Heart left ventricle (tissue), 16 donors: Measurements from ENCODE around the gene POLR3A. TPM values are rescaled to one million over a fixed set of nuclear protein-coding genes. Genes with fewer than 3 reads are reported as not detected.

Experiments
- ATAC-seq, 4 donors: fragments of 200-7000 bp; cut with Tn5 transposase; one replicate each; pipeline ENCODE4 v1.9.1; 2020 to 2022; ENCODE audit warnings: moderate library complexity in 4 of 4, mild to moderate bottlenecking in 3 of 4, moderate number of reproducible peaks in 1 of 4
- DNase-seq, 5 donors: peaks; one replicate each; pipeline ENCODE4 v3.0.0-alpha.2; 2020
- H3K27ac ChIP-seq, 12 donors: fragments of 200-600 bp; sonication (generic) in 4 of 12; one replicate each; pipeline versions ENCODE4 v1.5.0 to v1.8.0; 2016 to 2022; ENCODE audit warnings: mild to moderate bottlenecking in 2 of 12
- H3K27me3 ChIP-seq, 9 donors: fragments of 200-600 bp; sonication (generic) in 2 of 9; one replicate each; pipeline versions ENCODE4 v1.5.1 to v1.8.0; 2016 to 2022; ENCODE audit warnings: mild to moderate bottlenecking in 3 of 9
- H3K36me3 ChIP-seq, 9 donors: fragments of 200-600 bp; sonication (generic) in 2 of 9; one replicate each; pipeline versions ENCODE4 v1.5.0 to v1.8.0; 2018 to 2022; ENCODE audit warnings: mild to moderate bottlenecking in 2 of 9
- H3K4me1 ChIP-seq, 12 donors: fragments of 200-600 bp; sonication (generic) in 4 of 12; one replicate each; pipeline versions ENCODE4 v1.5.0 to v1.8.0; 2016 to 2022; ENCODE audit warnings: mild to moderate bottlenecking in 3 of 12
- H3K4me3 ChIP-seq, 12 donors: fragments of 200-600 bp; sonication (generic) in 4 of 12; one replicate each; pipeline versions ENCODE4 v1.5.0 to v1.8.0; 2017 to 2022; ENCODE audit warnings: mild to moderate bottlenecking in 9 of 12, moderate library complexity in 4 of 12
- H3K9me3 ChIP-seq, 12 donors: fragments of 200-600 bp; sonication (generic) in 4 of 12; one replicate each; pipeline versions ENCODE4 v1.5.0 to v1.8.0; 2016 to 2022; ENCODE audit warnings: mild to moderate bottlenecking in 1 of 12
- POLR2A ChIP-seq, 2 donors: fragments of 450-650 bp; IDR thresholded peaks; one replicate each; pipeline ENCODE4 v1.6.1; 2017; ENCODE audit warnings: antibody characterized with exemption in 2 of 2, mild to moderate bottlenecking in 2 of 2, moderate library complexity in 2 of 2
- WGBS, 4 donors: extraction: QIAGEN DNeasy Blood & Tissue Kit in 2 of 4; methylation state at CpG; one replicate each; pipeline versions ENCODE4 v1.1.5 to v1.1.7; 2013 to 2018; 5-methylcytosine and 5-hydroxymethylcytosine counted together
- intact Hi-C, 10 donors: fragments of 100-400 bp; cut with DNase I; formaldehyde crosslinking; loops; one replicate each; pipeline versions ENCODE4 v1.11.1 to v1.14.2; 2022
- polyA plus RNA-seq, 2 donors: library from polyadenylated mRNA; stranded (reverse); fragments of 200-250 nt; gene quantifications; one replicate each; pipeline ENCODE4 v1.2.3, GENCODE V29; 2013
- total RNA-seq, 9 donors: library from RNA; depleted of rRNA in 2 of 9; stranded (reverse); fragments of >200 nt in 2 of 9; fragmentation: NEBNext Ultra II Directional in 3 of 9; extraction: Animal tissue kit (Norgen Biotek cat#: 25700) in 3 of 9; gene quantifications; one replicate each; pipeline versions ENCODE4 v1.1.0 to v1.2.4, GENCODE V29; 2016 to 2023
- TF ChIP-seq, protein P1 (sequence below), 12 donors: fragments of 200-600 bp; sonication (generic) in 4 of 12; IDR thresholded peaks; one replicate each; pipeline versions ENCODE4 v1.5.0 to v1.8.0; 2018 to 2022; ENCODE audit warnings: antibody characterized with exemption in 12 of 12, mild to moderate bottlenecking in 5 of 12
- donor health status: ischemic (EF 13 %, LVEDD 7.1; RV severe dilation, severe dysfunction).
- donor health status: healthy with polysubstance abuse.
- donor health status: DM: no; HTN: yes; CAD: no.
- donor health status: DM: no; HTN: no; CAD: no.
- donor health status: ischemic (EF 25% LVEDD 6.9; RV normal size, moderate dysfunction).
- donor health status: ischemic (EF 25% LVEDD 5.7; RV mildly dilated, moderate dysfunction).
- donor health status: healthy.
- donor health status: DM: yes; HTN: yes; CAD: no.
- donor health status: ischemic (EF 35%, LVEDD 5.7; RV mildly dilated, moderate dysfunction).
- donor health status: nonischemic (EF 11% LVEDD 7.7; RV severe dilation, severe dysfunction).
- donor health status: DM: yes; HTN: yes; CAD: no.
- donor health status: PGD.
- donor health status: ischemic (EF 29% LVEDD 5.4; RV normal size, mild dysfunction).
- donor health status: nonischemic (EF 23%, LVEDD 6.1; RV moderate dilation, normal function).

POLR3A gene
- total and polyA plus RNA-seq, 11 donors = 3.8 to 12.9 (median 8.9) TPM

DNA sequence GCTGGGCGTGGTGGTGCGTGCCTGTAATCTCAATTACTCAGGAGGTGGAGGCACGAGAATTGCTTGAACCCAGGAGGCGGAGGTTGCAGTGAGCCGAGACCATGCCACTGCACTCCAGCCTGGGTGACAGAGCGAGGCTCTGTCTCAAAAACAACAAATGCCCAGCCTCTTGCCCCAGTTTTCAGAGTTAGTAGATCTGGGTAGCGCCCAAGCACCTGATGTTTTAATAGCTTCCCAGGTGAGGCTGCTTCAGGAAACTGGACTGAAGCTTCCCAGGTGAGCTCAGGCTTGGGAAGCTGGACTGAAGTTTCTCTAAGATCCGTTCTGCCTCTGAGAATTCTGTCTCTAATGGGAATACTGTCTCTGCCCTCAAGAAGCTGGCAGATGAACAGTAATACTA, 16.5 kb upstream of the POLR3A start:
- DNase-seq (no peak), ATAC-seq (no peak)
- TF ChIP-seq POLR2A (IDR thresholded peaks at IDR 0.05) = no peak
- TF ChIP-seq, protein P1, sequence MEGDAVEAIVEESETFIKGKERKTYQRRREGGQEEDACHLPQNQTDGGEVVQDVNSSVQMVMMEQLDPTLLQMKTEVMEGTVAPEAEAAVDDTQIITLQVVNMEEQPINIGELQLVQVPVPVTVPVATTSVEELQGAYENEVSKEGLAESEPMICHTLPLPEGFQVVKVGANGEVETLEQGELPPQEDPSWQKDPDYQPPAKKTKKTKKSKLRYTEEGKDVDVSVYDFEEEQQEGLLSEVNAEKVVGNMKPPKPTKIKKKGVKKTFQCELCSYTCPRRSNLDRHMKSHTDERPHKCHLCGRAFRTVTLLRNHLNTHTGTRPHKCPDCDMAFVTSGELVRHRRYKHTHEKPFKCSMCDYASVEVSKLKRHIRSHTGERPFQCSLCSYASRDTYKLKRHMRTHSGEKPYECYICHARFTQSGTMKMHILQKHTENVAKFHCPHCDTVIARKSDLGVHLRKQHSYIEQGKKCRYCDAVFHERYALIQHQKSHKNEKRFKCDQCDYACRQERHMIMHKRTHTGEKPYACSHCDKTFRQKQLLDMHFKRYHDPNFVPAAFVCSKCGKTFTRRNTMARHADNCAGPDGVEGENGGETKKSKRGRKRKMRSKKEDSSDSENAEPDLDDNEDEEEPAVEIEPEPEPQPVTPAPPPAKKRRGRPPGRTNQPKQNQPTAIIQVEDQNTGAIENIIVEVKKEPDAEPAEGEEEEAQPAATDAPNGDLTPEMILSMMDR (IDR thresholded peaks at IDR 0.05) = no peak
- WGBS, 4 donors = 94 to 99% (median 95%) methylated on average over 8 of the region's 8 CpGs
- Histone ChIP-seq H3K4me1 (peaks cover 0 to 34% (median 8%) of the 10 kb centered on the region in 12 donors), H3K36me3 (peaks cover 0 to 24% (median 21%) of the 10 kb centered on the region in 9 donors), H3K9me3 (no peaks in the 10 kb centered on the region), H3K4me3 (no peak overlapping the region), H3K27me3 (no peaks in the 10 kb centered on the region), H3K27ac (no peak overlapping the region)
- intact Hi-C loops = loop anchor here (2.0 to 10.0 kb wide), 15 partner anchors 249 to 1156 kb away; partner anchors contain the start of gene ZMIZ1 (in 2 of the 10)

DNA sequence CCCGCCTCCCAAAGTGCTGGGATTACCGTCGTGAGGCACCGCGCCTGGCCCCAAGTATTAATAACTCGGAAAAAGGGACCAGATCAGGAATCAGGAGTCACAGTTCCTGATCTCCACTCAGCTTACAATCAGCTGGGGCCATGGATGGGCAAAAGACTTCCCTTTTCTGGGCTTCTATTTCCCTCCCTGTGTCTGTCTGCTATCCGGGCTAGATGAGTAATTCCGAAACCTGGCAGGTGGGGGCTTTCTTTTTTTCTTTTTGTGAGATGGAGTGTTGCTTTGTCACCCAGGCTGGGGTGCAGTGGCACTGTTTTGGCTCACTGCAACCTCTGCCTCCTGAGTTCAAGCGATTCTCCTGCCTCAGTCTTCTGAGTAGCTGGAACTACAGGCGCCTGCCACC, 15.9 kb upstream of the POLR3A start:
- WGBS, 4 donors = 86 to 90% (median 88%) methylated on average over 10 of the region's 10 CpGs
- Histone ChIP-seq H3K4me3 (no peak overlapping the region), H3K36me3 (peaks cover 0 to 30% (median 27%) of the 10 kb centered on the region in 9 donors), H3K27me3 (no peaks in the 10 kb centered on the region), H3K9me3 (no peaks in the 10 kb centered on the region), H3K27ac (no peak overlapping the region), H3K4me1 (peaks cover 0 to 34% (median 8%) of the 10 kb centered on the region in 12 donors)
- ATAC-seq (no peak), DNase-seq (no peak)
- intact Hi-C loops = loop anchor here in 9 of 10 donors (5.0 to 10.0 kb wide), 12 partner anchors 250 to 1157 kb away; partner anchors contain the start of gene ZMIZ1 (in 2 of the 9)
- TF ChIP-seq POLR2A (IDR thresholded peaks at IDR 0.05) = no peak
- TF ChIP-seq, protein P1 (IDR thresholded peaks at IDR 0.05) = no peak

DNA sequence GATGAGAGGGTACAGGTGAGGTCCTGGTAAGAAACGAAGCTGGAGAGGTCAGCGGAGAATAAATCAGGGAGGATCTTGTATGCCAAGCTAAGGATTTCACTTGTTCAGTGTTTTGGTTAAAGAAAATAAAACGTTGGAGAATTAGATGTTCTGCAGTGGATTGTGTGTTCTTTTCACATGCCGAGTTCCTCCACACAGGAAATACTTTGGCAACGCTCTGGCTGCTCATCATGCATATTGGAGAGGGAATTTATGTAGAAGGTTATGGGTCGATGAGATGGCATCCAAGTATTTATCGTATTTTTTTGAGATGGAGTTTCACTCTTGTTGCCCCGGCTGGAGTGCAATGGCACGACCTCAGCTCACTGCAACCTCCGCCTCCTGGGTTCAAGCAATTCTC, 15.4 kb upstream of the POLR3A start:
- intact Hi-C loops = loop anchor here in 9 of 10 donors (5.0 to 10.0 kb wide), 12 partner anchors 250 to 1158 kb away; partner anchors contain the start of gene ZMIZ1 (in 2 of the 9)
- H3K36me3 ChIP-seq = peaks cover 0 to 36% (median 33%) of the 10 kb centered on the region in 9 donors
- no peaks in the 10 kb centered on the region for H3K27me3 ChIP-seq
- no peak overlapping the region for H3K27ac ChIP-seq
- peak in 1 of 5 donors; percentile 22 for DNase-seq
- no peaks in the 10 kb centered on the region for H3K9me3 ChIP-seq
- TF ChIP-seq, protein P1 (IDR thresholded peaks at IDR 0.05) = no peak
- no peak for TF ChIP-seq POLR2A (IDR thresholded peaks at IDR 0.05)
- no peak overlapping the region for H3K4me3 ChIP-seq
- WGBS, 4 donors = 73 to 77% (median 75%) methylated on average over 10 of the region's 10 CpGs
- peaks cover 0 to 34% (median 8%) of the 10 kb centered on the region in 12 donors for H3K4me1 ChIP-seq
- ATAC-seq = no peak

- no peak for TF ChIP-seq POLR2A (IDR thresholded peaks at IDR 0.05)
- TF ChIP-seq, protein P1 (IDR thresholded peaks at IDR 0.05) = no peak
- intact Hi-C loops = loop anchor here in 6 of 10 donors (10.0 kb wide), 7 partner anchors 251 to 1021 kb away; partner anchors contain the start of gene ZMIZ1 (in 1 of the 6)
- ATAC-seq = no peak
Observed at GRCh38 chr10:78044179-78044578, 14.9 kb upstream of the POLR3A start.

More at GRCh38 chr10:78044179-78044578, 14.9 kb upstream of the POLR3A start:
- Histone ChIP-seq H3K36me3 (peaks cover 0 to 41% (median 38%) of the 10 kb centered on the region in 9 donors), H3K4me3 (no peak overlapping the region), H3K27me3 (no peaks in the 10 kb centered on the region), H3K9me3 (no peaks in the 10 kb centered on the region), H3K4me1 (peaks cover 0 to 34% (median 9%) of the 10 kb centered on the region in 12 donors), H3K27ac (no peak overlapping the region)
- DNase-seq = no peak
